Stimulated activated naive CD8-positive, alpha-beta T cell treated with anti-CD3 and anti-CD28 coated beads, Interleukin-15, Interleukin-2, amounts not matched to agents 100 ng/mL and 50 ng/mL, for 24 hours (primary cell): ENCODE measurements around the gene JMJD1C.
A peak's percentile ranks its signal among the peaks of the same experiment; 100 is the strongest.

Experiments
- H3K27ac Mint-ChIP-seq: one replicate; pipeline ENCODE4 v1.8.0; 2021; ENCODE audit warnings: mild to moderate bottlenecking, mixed read lengths
- H3K27me3 Mint-ChIP-seq: one replicate; pipeline ENCODE4 v1.8.0; 2021; ENCODE audit warnings: mixed read lengths
- H3K36me3 Mint-ChIP-seq: one replicate; pipeline ENCODE4 v1.8.0; 2021; ENCODE audit warnings: low read depth, mixed read lengths
- H3K4me1 Mint-ChIP-seq: one replicate; pipeline ENCODE4 v1.8.0; 2021; ENCODE audit warnings: low read depth, mixed read lengths
- H3K4me3 Mint-ChIP-seq: one replicate; pipeline ENCODE4 v1.8.0; 2021; ENCODE audit warnings: mild to moderate bottlenecking, mixed read lengths
- H3K9me3 Mint-ChIP-seq: one replicate; pipeline ENCODE4 v1.8.0; 2021; ENCODE audit warnings: mixed read lengths

The JMJD1C gene

DNA sequence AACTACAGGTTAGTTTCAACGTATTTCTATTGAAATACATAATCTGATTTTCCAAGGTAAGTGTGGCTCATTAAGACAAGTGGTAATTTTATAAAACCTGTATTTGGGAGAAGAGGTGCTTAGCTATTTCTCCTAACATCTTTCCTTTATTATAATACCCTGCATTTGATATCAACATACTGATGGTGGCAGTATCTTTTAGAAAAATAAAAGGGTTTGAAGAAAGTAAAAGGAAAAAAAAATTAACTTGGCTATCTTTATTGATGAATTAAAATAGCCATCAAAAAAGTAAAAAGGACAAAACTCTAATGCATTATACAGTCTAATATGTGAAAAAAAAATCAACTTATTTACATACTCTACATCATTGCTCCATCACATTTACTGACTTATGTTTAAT lies 264.7 kb downstream of the JMJD1C start:
- Mint-ChIP-seq H3K4me3 (no peak overlapping the region), H3K27me3 (no peaks in the 10 kb centered on the region), H3K4me1 (peaks cover 18% of the 10 kb centered on the region), H3K27ac (no peak overlapping the region), H3K9me3 (no peaks in the 10 kb centered on the region), H3K36me3 (peaks cover 28% of the 10 kb centered on the region)

DNA sequence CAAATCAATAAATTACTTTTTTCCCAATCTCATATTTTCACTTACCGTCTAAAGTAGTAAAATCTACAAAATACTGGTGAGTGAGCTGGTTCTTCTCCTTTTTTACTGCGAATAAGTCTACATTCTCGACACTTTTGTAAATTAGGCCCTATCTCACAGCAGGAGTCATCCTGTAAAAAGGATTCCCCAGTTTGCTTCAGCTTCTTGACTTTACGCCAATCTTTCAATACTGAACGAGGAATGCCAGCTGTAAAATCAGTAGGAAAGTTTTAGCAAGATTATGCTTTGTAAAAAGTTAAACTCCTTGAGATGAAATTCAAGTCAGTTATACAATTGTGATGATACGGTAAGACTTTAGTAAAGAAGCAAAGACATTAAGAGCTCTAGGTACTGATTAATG lies 265.3 kb downstream of the JMJD1C start:
- H3K4me1 Mint-ChIP-seq: peaks cover 12% of the 10 kb centered on the region
- H3K36me3 Mint-ChIP-seq: peaks cover 28% of the 10 kb centered on the region
- H3K27me3 Mint-ChIP-seq: no peaks in the 10 kb centered on the region
- H3K27ac Mint-ChIP-seq: no peak overlapping the region
- H3K4me3 Mint-ChIP-seq: no peak overlapping the region
- no peaks in the 10 kb centered on the region for H3K9me3 Mint-ChIP-seq

DNA sequence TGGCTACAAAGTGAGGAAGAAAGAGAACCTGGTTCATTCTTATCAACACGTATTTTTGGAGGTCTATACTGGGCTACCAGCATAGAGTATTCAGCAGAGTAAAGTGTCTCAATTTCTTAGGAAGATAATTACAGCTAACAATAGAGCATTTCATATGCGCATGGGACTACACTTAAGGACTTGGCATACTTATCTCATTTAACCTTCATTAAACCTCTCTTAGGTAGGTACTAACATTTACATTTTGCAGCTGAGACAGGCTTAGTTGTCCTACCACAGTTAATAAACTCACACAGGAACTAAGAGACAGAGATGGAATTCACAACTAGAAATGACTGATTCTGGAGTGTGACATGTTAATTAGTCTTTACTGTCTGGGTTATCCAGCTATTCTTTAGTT lies 266.1 kb downstream of the JMJD1C start:
- Mint-ChIP-seq H3K4me3 (no peak overlapping the region), H3K27ac (no peak overlapping the region), H3K9me3 (no peaks in the 10 kb centered on the region), H3K36me3 (peaks cover 25% of the 10 kb centered on the region), H3K27me3 (no peaks in the 10 kb centered on the region), H3K4me1 (peaks cover 6% of the 10 kb centered on the region)

DNA sequence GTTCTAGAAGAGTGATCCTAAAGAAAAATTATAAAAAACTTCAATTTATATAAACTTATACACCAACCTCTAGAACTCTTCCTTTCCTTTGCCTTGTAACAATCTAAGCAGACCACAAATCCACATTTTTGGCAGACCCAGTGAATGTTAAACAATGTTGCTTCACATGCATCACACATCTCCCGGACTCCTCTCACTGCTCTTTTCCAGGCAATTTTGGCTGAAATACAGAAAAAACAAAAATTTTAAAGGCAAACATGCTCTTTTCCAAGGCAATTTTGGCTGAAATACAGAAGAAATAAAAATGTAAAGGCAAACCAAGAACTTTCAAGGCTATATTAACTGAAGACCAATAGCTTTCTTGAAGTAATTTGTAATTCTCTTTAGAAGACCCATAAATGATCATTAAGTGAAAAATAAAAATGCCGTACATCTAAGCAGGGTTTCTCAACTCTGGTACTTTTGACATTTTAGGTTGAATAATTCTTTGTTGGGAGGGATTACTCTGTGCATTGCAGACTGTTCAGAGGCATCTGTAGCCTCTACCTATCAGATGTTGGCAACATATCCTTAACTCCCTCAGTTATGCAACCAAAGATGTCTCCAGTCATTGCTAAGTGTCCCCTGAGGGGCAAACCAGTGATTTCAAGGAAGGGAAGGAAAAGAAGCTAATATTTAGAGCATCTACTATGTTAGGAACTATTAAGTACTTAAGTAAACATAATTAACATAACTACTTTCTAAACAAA lies 268.3 kb downstream of the JMJD1C start:
- Mint-ChIP-seq H3K27me3 (no peaks in the 10 kb centered on the region), H3K36me3 (peaks cover 42% of the 10 kb centered on the region), H3K27ac (no peak overlapping the region), H3K4me1 (no peaks in the 10 kb centered on the region), H3K9me3 (no peaks in the 10 kb centered on the region), H3K4me3 (no peak overlapping the region)

DNA sequence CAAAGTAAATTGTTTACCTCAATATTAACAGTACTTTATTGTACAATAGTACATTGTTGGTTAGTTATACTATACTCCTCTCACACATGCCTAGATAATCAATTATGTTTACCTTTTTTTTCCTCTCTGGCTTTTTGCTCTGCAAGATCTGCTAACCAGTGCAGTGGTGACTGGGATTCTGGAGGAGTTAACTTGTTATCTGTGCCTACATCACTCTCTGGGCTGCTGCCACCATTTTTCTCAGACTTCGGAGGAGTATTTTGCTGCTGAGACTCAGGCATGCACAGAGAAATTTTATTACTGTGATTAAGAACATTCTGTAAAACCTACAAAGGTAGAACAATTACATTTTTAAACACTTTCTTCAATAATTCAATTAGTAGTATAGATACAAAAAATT lies 273.0 kb downstream of the JMJD1C start:
- Mint-ChIP-seq H3K27ac (peak overlapping the region; percentile 40), H3K36me3 (peaks cover 66% of the 10 kb centered on the region), H3K9me3 (no peaks in the 10 kb centered on the region), H3K27me3 (no peaks in the 10 kb centered on the region), H3K4me3 (no peak overlapping the region), H3K4me1 (no peaks in the 10 kb centered on the region)

DNA sequence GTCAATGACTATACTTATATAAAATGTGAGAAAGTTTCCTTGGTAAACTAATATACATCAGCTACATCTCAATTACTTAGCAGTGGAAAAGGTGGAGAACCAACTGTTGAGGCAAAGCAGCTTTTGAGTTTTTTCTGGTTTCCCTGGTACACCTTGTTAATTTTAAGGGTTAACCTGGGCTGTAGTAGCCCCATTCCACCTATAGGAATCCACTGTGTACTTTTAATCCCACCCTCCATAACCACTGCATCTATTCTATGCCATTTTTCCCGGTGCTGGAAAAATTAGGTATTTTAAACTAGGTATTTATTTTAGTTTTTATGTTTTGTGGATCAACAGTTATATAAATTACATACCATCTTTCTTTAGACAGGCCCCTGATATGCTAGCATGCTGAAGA lies 290.2 kb downstream of the JMJD1C start:
- no peak overlapping the region for H3K27ac Mint-ChIP-seq
- H3K9me3 Mint-ChIP-seq: no peaks in the 10 kb centered on the region
- no peaks in the 10 kb centered on the region for H3K27me3 Mint-ChIP-seq
- no peak overlapping the region for H3K4me3 Mint-ChIP-seq
- peaks cover 57% of the 10 kb centered on the region for H3K4me1 Mint-ChIP-seq
- H3K36me3 Mint-ChIP-seq: peaks cover 67% of the 10 kb centered on the region

DNA sequence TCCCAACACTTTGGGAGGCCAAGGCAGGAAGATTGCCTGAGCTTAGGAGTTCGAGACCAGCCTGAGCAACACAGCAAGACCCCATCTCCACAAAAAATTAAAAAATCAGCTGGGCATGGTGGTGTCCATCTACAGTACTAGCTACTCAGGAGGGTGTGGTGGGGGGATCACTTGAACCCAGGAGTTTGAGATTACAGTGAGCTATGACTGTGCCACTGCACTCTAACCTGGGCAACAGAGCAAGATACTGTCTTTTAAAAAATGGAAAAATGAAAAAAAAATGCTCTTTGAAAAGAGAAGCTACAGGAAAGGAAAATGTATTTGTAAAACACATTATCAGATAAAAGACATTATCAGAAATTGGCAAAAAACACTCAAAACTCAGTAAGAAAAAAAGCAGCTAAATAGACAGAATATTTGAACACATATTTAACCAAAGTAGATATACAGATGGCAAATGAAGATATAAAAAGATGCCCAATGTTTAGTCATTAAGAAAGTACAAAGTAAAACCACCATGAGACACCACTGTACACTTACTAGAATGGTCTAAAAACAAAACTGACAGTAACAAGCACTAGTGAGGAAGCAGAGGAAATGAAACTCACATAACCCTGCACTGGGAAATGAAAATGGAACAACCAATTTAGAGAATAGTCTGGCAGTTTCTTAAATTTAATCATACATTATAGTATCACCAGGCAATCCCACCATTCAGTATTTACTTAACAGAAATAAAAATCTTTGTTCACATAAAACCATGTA lies 292.1 kb downstream of the JMJD1C start:
- H3K4me1 Mint-ChIP-seq: peaks cover 69% of the 10 kb centered on the region
- no peaks in the 10 kb centered on the region for H3K27me3 Mint-ChIP-seq

DNA sequence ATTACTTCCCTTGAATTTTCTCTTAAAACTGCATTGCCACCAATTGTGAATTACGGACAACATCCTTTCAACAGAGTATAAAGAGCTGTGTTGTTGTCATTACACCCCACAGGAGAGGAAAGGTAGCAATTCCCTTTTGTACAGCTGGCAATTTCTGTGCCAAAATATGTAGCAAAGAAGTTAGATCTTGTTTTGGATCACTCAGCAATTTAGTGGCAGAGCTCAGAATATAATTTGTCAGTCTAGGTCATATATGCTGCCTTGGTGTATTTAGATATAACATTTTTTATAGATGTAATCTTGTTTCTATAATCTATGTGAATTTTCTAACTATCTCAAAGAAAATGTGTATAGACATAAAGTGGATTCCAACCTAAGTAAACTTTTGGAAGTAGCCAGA lies 293.9 kb downstream of the JMJD1C start:
- Mint-ChIP-seq H3K4me1 (peaks cover 66% of the 10 kb centered on the region), H3K9me3 (no peaks in the 10 kb centered on the region), H3K36me3 (peaks cover 75% of the 10 kb centered on the region), H3K27ac (no peak overlapping the region), H3K27me3 (no peaks in the 10 kb centered on the region), H3K4me3 (no peak overlapping the region)

More for the DNA sequence above, 292.1 kb downstream of the JMJD1C start:
- H3K36me3 Mint-ChIP-seq: peaks cover 78% of the 10 kb centered on the region
- H3K4me3 Mint-ChIP-seq: peak overlapping the region; percentile 59
- H3K27ac Mint-ChIP-seq: peak overlapping the region; percentile 87
- H3K9me3 Mint-ChIP-seq: no peaks in the 10 kb centered on the region

DNA sequence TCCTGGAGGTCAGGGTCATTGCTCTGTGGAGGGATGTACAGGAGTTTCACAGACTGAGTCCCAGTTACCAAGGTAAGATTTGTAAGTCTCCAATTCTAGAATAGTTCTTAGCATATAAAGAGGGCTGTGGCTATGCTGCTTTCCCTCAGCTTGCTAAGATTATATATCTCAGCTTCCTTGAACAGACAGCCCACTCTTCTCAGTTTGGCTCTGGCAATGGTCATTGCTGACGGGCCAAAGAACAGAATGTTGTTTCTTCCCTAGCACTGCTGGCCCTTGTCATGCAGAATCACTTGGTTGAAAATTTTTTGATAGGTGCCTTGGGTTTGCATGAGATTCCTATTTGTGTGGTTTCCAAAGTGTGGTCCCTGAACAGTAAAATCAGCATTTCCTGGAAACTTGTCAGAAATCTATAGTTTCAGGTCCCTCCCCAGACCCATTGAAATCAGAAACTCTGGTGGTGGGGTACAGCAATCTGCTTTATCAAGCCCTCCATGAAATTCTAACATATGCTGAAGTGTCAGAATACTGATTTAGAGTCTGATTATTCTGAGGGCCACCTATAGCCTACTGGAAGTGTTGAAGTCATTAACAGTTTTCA lies 294.4 kb downstream of the JMJD1C start:
- Mint-ChIP-seq H3K27ac (peak overlapping the region; percentile 24), H3K27me3 (no peaks in the 10 kb centered on the region), H3K36me3 (peaks cover 74% of the 10 kb centered on the region), H3K4me1 (peaks cover 68% of the 10 kb centered on the region), H3K4me3 (no peak overlapping the region), H3K9me3 (no peaks in the 10 kb centered on the region)

DNA sequence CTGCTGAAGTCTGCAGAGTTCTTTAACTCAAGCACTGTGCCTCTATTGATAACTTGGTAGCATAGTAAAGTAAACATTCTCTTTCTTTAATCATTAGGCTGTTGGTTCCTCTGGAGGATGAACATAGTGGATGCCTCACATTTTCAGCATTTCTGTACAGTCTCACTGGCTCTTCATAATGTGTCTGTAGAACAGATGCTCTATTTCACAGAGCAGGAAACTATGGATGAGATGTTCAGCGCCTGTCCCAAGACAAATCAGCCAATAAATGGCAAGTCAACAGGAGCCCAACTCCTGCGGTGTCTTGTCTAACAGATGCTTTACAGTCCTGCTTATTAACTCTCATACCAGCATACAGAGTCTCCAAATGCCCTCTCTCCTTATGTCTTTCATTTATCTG lies 296.2 kb downstream of the JMJD1C start:
- H3K9me3 Mint-ChIP-seq: no peaks in the 10 kb centered on the region
- peaks cover 70% of the 10 kb centered on the region for H3K36me3 Mint-ChIP-seq

DNA sequence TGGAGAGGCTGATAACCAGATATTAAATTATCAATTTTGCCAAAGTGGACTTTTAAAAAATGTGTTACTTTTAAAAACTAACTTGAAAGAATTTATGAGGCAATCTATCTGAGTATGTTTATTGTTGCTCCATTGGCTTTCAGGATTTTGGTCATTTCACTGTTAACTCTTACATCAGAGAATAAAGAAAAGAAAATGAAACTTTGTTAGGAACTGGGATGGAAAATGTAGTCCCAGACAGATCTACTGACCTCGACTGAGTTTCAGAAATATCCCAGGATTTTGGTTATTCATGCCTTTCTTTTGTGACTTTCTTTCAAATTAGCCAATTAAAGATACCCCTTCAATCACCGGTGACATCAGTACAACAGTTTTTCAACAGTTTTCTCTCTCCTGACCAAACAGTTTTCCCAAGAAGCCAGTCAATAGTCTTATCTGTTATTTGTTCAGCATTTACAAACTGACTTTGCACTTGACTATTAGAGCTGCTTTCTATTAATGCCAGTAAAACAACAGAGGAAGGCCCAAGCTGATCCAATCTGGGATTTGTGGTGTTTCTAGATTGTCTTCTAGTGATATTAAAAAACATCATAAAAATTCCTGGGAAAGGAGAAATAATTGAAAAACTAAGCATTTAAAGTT lies 296.8 kb downstream of the JMJD1C start:
- Mint-ChIP-seq H3K36me3 (peaks cover 63% of the 10 kb centered on the region), H3K9me3 (no peaks in the 10 kb centered on the region), H3K27me3 (no peaks in the 10 kb centered on the region), H3K27ac (peak overlapping the region; percentile 12), H3K4me1 (peaks cover 53% of the 10 kb centered on the region), H3K4me3 (no peak overlapping the region)

More for the DNA sequence above, 296.2 kb downstream of the JMJD1C start:
- Mint-ChIP-seq H3K4me1 (peaks cover 60% of the 10 kb centered on the region), H3K4me3 (no peak overlapping the region), H3K27ac (no peak overlapping the region), H3K27me3 (no peaks in the 10 kb centered on the region)

DNA sequence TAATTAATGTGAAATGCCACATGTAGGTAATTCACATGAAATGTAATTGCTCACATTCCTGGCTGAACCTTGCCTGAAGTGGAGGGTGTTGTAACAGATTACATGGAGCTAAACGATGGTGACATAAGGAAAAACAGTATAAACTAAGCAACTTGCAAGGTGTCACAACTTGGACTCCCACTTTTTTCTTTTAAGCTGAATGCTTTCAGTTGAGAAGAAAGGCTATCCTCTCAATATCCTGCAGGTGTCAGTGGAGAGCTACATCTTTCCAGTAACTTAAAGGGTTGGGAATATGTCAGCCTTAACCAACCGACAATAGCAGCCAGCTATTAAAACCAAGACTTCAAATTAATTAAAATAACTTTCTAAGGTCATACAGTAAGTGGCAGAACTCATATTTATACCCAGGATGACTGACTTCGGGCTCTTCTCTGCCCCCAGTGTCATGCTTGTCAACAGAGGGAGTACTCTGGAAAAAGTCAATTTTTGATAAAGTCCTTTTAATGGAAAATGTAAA lies 299.0 kb downstream of the JMJD1C start:
- Mint-ChIP-seq H3K4me1 (peaks cover 31% of the 10 kb centered on the region), H3K36me3 (peaks cover 45% of the 10 kb centered on the region), H3K9me3 (no peaks in the 10 kb centered on the region), H3K27me3 (no peaks in the 10 kb centered on the region), H3K27ac (no peak overlapping the region), H3K4me3 (no peak overlapping the region)

DNA sequence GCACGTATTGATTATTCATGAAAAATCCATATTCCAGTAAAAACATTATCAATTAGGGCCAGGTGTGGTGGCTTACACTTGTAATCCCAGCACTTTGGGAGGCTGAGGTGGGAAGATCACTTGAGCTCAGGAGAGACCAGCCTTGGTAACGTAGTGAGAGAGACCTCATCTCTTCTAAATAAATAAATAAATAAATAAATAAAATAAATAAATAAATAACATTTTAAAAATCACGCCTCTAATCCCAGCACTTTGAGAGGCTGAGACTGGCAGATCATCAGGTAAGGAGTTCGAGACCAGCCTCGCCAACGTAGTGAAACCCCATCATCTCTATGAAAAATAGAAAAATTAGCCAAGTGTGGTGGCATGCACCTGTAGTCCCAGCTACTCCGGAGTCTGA lies 300.5 kb downstream of the JMJD1C start:
- H3K36me3 Mint-ChIP-seq: peaks cover 33% of the 10 kb centered on the region
- H3K4me1 Mint-ChIP-seq: peaks cover 16% of the 10 kb centered on the region
- H3K27ac Mint-ChIP-seq: no peak overlapping the region
- no peak overlapping the region for H3K4me3 Mint-ChIP-seq
- no peaks in the 10 kb centered on the region for H3K9me3 Mint-ChIP-seq
- no peaks in the 10 kb centered on the region for H3K27me3 Mint-ChIP-seq

DNA sequence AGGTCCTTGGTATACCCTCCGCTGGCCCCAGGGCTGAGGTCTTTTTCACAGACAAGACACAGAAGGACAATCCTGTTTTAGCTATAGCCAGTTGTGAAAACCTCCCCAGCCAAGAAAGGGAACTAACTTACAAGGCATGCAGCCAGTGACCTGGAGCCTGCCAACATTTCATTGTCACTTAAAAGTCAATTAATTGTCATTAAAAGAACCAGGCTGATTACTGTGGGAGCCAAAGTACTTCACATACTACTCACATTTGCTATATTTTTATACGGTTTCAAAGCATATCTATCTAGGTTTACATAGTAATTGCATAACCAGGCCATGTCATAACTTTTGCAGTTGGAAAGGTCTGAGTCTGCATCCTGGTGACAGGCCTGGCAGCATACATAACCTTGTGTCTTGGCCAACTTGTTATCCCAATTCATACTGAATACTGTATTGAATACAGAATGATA lies 301.6 kb downstream of the JMJD1C start:
- Mint-ChIP-seq H3K27ac (peak overlapping the region; percentile 45), H3K36me3 (peaks cover 24% of the 10 kb centered on the region), H3K9me3 (no peaks in the 10 kb centered on the region), H3K4me1 (peaks cover 12% of the 10 kb centered on the region), H3K4me3 (no peak overlapping the region), H3K27me3 (no peaks in the 10 kb centered on the region)

DNA sequence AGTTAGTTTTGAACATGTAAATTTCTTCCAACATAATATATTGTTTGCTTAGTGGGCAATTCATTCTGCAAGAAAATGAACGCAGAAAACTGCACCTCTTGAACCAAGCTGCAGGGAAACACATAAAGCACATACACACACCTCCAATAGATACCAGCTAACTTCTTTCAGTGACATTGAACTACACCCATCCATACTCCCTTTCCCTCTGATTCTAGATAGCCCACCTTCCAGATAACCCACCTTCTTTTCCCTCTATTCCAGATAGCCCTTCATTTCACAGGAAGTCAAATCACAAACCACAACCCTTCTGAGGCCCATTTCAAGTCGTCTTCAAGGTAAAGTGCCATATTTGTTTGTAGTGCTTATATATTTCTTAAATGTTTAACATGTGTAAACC lies 304.2 kb downstream of the JMJD1C start:
- Mint-ChIP-seq H3K36me3 (peaks cover 6% of the 10 kb centered on the region), H3K27ac (no peak overlapping the region), H3K9me3 (no peaks in the 10 kb centered on the region), H3K27me3 (no peaks in the 10 kb centered on the region), H3K4me3 (no peak overlapping the region), H3K4me1 (no peaks in the 10 kb centered on the region)
